Gastroesophageal sphincter (tissue), 3 donors: ENCODE measurements around the gene TNP2.

ENCODE experiments used
- CTCF ChIP-seq, 4 experiments: fragments of 200-600 bp in 2 of 4; fragments of 450-650 bp in 2 of 4; sonication (generic) in 1 of 4; IDR thresholded peaks; one replicate each; pipeline ENCODE4 v1.5.1; 2017 to 2019; ENCODE audit warnings: antibody characterized with exemption in 4 of 4, mild to moderate bottlenecking in 2 of 4, moderate library complexity in 2 of 4
- EP300 ChIP-seq: sonication (generic); formaldehyde crosslinking; IDR thresholded peaks from one replicate; pipeline ENCODE4 v1.6.1; 2017; ENCODE audit warnings: antibody characterized with exemption, mild to moderate bottlenecking
- POLR2AphosphoS5 ChIP-seq: sonication (generic); formaldehyde crosslinking; IDR thresholded peaks from one replicate; pipeline ENCODE4 v1.6.1; 2017; ENCODE audit warnings: antibody characterized with exemption

- TF ChIP-seq CTCF (IDR thresholded peaks at IDR 0.05), result no peak
- TF ChIP-seq POLR2AphosphoS5, result no peak
- TF ChIP-seq EP300, result no peak
Measured at GRCh38 chr16:11238272-11239202, 30.6 kb downstream of the TNP2 start.
